K562 (cell line): ENCODE data around the gene AHSP.

Experiments
- BACH1 ChIP-seq: fragments of 200-800 bp; sonication (Bioruptor generic); IDR thresholded peaks from 2 replicates; pipeline ENCODE4 v1.6.1; 2016; ENCODE audit warnings: missing genetic modification characterization, missing compliant biosample characterization
- GATAD2B ChIP-seq: fragments of 450-650 bp; IDR thresholded peaks from 2 replicates; pipeline ENCODE4 v1.6.1; 2017; ENCODE audit warnings: mild to moderate bottlenecking, borderline replicate concordance
- SP1 ChIP-seq: sonication (generic); formaldehyde crosslinking; IDR thresholded peaks from 2 replicates; pipeline ENCODE4 v1.8.1; 2022; ENCODE audit warnings: mild to moderate bottlenecking, missing genetic modification reagents
- TF ChIP-seq, protein P1 (sequence below), 3 experiments: IDR thresholded peaks in 2 of 3; conservative IDR thresholded peaks in 1 of 3; 2 replicates each; pipeline ENCODE4 v1.5.1; 2011 to 2012; ENCODE audit warnings: low read length in 3 of 3, mild to moderate bottlenecking in 3 of 3, control low read depth in 2 of 3, improper control_type of control experiment in 1 of 3, inconsistent platforms in 1 of 3, low read depth in 1 of 3, mixed read lengths in 1 of 3, moderate library complexity in 1 of 3; ENCODE audit not compliant: insufficient read depth in 2 of 3
- TF ChIP-seq, protein P2 (sequence below): sonication (generic); formaldehyde crosslinking; IDR thresholded peaks from 2 replicates; pipeline ENCODE4 v1.8.0; 2022; ENCODE audit warnings: mild to moderate bottlenecking, missing genetic modification reagents

DNA sequence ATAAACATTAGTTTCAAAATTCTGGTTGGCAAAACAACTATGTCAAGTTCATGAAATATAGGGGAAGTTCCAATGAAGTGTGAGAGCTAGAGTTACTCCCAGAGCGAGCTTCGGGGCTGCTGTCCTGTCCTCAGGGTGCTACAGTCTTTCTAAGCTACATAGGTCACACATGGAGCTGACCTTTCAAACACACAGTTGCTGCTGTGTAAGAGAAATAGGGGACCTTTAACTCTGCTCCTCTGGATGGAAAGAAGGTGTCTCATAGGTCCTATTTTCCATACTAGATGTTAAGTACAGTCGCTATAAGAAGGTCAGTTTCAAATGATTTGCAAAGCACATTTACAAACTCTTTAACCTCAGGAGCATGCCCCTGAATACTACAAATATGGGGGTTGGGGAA lies 6.3 kb upstream of the AHSP start:
- TF ChIP-seq, protein P1, sequence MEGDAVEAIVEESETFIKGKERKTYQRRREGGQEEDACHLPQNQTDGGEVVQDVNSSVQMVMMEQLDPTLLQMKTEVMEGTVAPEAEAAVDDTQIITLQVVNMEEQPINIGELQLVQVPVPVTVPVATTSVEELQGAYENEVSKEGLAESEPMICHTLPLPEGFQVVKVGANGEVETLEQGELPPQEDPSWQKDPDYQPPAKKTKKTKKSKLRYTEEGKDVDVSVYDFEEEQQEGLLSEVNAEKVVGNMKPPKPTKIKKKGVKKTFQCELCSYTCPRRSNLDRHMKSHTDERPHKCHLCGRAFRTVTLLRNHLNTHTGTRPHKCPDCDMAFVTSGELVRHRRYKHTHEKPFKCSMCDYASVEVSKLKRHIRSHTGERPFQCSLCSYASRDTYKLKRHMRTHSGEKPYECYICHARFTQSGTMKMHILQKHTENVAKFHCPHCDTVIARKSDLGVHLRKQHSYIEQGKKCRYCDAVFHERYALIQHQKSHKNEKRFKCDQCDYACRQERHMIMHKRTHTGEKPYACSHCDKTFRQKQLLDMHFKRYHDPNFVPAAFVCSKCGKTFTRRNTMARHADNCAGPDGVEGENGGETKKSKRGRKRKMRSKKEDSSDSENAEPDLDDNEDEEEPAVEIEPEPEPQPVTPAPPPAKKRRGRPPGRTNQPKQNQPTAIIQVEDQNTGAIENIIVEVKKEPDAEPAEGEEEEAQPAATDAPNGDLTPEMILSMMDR (IDR thresholded peaks at IDR 0.05 in 2 of 3, conservative IDR thresholded peaks at IDR 0.05 in 1 of 3; ENCODE audit: insufficient read depth in 2 of 3, low read depth in 1 of 3, low read length in 3 of 3) = no peak
- no peak for TF ChIP-seq BACH1 (tag)
- no peak for TF ChIP-seq SP1
- no peak for TF ChIP-seq GATAD2B
- TF ChIP-seq, protein P2, sequence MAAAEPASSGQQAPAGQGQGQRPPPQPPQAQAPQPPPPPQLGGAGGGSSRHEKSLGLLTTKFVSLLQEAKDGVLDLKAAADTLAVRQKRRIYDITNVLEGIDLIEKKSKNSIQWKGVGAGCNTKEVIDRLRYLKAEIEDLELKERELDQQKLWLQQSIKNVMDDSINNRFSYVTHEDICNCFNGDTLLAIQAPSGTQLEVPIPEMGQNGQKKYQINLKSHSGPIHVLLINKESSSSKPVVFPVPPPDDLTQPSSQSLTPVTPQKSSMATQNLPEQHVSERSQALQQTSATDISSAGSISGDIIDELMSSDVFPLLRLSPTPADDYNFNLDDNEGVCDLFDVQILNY = no peak
